Hematopoietic multipotent progenitor cell (in vitro differentiated cells): ENCODE data around the gene ZFYVE21. TPM values are rescaled to one million over a fixed set of nuclear protein-coding genes. Genes with fewer than 3 reads are reported as not detected.

Experiments used
- DNase-seq, 3 donors: peaks; one replicate each; pipeline ENCODE4 v3.0.0-alpha.2; 2011 to 2015; ENCODE audit warnings: low read depth in 2 of 3, low spot score in 2 of 3
- total RNA-seq: library from RNA; depleted of rRNA; stranded (reverse); fragments of >200 nt; gene quantifications from one replicate; pipeline ENCODE4 v1.2.3, GENCODE V29; 2012

The ZFYVE21 gene
- total RNA-seq, result 25.0 TPM

GRCh38 chr14:103715052-103716000 lies at the start of gene ZFYVE21, which contains the start of gene XRCC3:
ZFYVE21 (plus strand) TSS chr14:103715810; CDS start chr14:103715842, 32 bp downstream.
XRCC3 (minus strand) TSS chr14:103715451; CDS start chr14:103711087, 4,364 bp downstream.
- DNase-seq, result peak; percentile 93 to 100 (median 99)

GRCh38 chr14:103667671-103668070 lies 47.9 kb upstream of the ZFYVE21 start:
- no peak for DNase-seq

- DNase-seq, result no peak
These were observed 47.5 kb upstream of the ZFYVE21 start for GRCh38 chr14:103668117-103668516.

GRCh38 chr14:103669370-103669769 lies 46.2 kb upstream of the ZFYVE21 start:
- no peak for DNase-seq

GRCh38 chr14:103671911-103672310 lies 43.7 kb upstream of the ZFYVE21 start:
- DNase-seq, result no peak

- DNase-seq, result no peak
These were observed 39.7 kb upstream of the ZFYVE21 start for GRCh38 chr14:103675957-103676356.

GRCh38 chr14:103676881-103677675 lies 38.5 kb upstream of the ZFYVE21 start:
- DNase-seq, result no peak

- DNase-seq, result peak; percentile 11 to 69 (median 56)
These were observed 36.3 kb upstream of the ZFYVE21 start for GRCh38 chr14:103679351-103679750.

- DNase-seq, result no peak
These were observed 34.9 kb upstream of the ZFYVE21 start for GRCh38 chr14:103680491-103681231.

GRCh38 chr14:103683139-103683538 lies 32.5 kb upstream of the ZFYVE21 start:
- DNase-seq, result no peak

GRCh38 chr14:103684471-103684870 lies 31.1 kb upstream of the ZFYVE21 start:
- DNase-seq, result no peak

- DNase-seq, result no peak
These were observed 30.7 kb upstream of the ZFYVE21 start for GRCh38 chr14:103684871-103685270.

GRCh38 chr14:103685276-103686211 lies 30.1 kb upstream of the ZFYVE21 start:
- DNase-seq, result no peak

GRCh38 chr14:103686831-103687485 lies 28.7 kb upstream of the ZFYVE21 start:
- no peak for DNase-seq

- DNase-seq, result no peak
These were observed 27.9 kb upstream of the ZFYVE21 start for GRCh38 chr14:103687712-103688111.

- DNase-seq, result no peak
These were observed 27.2 kb upstream of the ZFYVE21 start for GRCh38 chr14:103688441-103688840.

- DNase-seq, result no peak
These were observed 26.4 kb upstream of the ZFYVE21 start for GRCh38 chr14:103688906-103689902.

- DNase-seq, result no peak
These were observed 25.3 kb upstream of the ZFYVE21 start for GRCh38 chr14:103690332-103690731.
